Heart left ventricle (tissue), 13 donors: ENCODE data around the gene ARHGAP20.

ENCODE experiments used
- POLR2A ChIP-seq, 2 donors: fragments of 450-650 bp; IDR thresholded peaks; one replicate each; pipeline ENCODE4 v1.6.1; 2017; ENCODE audit warnings: antibody characterized with exemption in 2 of 2, mild to moderate bottlenecking in 2 of 2, moderate library complexity in 2 of 2
- TF ChIP-seq, protein P1 (sequence below), 12 donors: fragments of 200-600 bp; sonication (generic) in 4 of 12; IDR thresholded peaks; one replicate each; pipeline versions ENCODE4 v1.5.0 to v1.8.0; 2018 to 2022; ENCODE audit warnings: antibody characterized with exemption in 12 of 12, mild to moderate bottlenecking in 5 of 12
- donor health status: ischemic (EF 13 %, LVEDD 7.1; RV severe dilation, severe dysfunction).
- donor health status: DM: no; HTN: yes; CAD: no.
- donor health status: DM: no; HTN: no; CAD: no.
- donor health status: ischemic (EF 25% LVEDD 6.9; RV normal size, moderate dysfunction).
- donor health status: ischemic (EF 25% LVEDD 5.7; RV mildly dilated, moderate dysfunction).
- donor health status: ischemic (EF 35%, LVEDD 5.7; RV mildly dilated, moderate dysfunction).
- donor health status: nonischemic (EF 11% LVEDD 7.7; RV severe dilation, severe dysfunction).
- donor health status: DM: yes; HTN: yes; CAD: no.
- donor health status: PGD.
- donor health status: ischemic (EF 29% LVEDD 5.4; RV normal size, mild dysfunction).
- donor health status: nonischemic (EF 23%, LVEDD 6.1; RV moderate dilation, normal function).

DNA sequence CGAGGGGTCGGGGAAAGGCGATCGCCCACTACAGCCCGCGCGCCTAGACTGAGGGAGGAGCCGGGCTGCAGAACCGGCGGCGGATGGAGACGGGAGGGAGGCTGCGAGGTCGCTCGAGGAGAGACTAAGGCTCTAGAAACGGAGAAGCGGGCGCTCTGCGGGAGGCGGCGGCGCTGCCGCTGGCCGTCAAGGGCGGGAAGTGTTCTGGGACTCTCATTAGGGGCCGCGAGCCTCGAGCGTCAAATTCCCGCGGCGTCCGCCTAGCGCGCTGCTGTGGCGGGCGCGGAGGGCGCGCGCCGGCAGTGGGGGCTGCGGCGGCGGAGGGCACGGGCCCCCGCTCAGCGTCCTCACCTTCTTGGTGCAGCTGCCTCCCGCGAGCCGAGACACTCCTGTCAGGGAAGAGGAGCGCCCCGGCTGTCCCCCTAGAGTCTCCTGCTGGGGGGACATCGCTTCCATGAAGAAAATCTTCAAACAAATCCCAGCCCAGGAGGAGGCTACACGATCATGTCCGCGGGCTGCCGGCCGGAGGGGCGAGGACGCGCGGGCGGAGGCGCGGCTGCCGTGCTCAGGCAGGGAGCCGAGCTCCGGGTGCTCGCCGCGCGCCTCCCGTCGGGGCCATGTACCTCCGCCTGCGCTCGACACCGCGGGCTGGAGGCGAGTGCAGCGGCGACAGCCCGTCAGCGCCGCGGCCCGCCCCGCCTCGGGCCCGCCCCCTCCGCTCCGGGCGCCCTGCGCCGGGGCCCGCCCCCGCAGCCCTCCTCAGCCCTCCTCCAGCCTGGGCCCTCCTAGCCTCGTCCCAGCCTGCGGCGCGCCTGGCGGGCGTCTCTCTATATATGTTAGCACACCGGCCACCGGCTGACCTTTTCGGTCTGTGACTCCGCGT is at the start of gene ARHGAP20:
- TF ChIP-seq, protein P1, sequence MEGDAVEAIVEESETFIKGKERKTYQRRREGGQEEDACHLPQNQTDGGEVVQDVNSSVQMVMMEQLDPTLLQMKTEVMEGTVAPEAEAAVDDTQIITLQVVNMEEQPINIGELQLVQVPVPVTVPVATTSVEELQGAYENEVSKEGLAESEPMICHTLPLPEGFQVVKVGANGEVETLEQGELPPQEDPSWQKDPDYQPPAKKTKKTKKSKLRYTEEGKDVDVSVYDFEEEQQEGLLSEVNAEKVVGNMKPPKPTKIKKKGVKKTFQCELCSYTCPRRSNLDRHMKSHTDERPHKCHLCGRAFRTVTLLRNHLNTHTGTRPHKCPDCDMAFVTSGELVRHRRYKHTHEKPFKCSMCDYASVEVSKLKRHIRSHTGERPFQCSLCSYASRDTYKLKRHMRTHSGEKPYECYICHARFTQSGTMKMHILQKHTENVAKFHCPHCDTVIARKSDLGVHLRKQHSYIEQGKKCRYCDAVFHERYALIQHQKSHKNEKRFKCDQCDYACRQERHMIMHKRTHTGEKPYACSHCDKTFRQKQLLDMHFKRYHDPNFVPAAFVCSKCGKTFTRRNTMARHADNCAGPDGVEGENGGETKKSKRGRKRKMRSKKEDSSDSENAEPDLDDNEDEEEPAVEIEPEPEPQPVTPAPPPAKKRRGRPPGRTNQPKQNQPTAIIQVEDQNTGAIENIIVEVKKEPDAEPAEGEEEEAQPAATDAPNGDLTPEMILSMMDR (IDR thresholded peaks at IDR 0.05): no peak
- TF ChIP-seq POLR2A (IDR thresholded peaks at IDR 0.05): no peak
